ENCODE measurements around the gene ZNF512B.
"Not testable (repeated sequence)": the region's sequence is repeated elsewhere in the genome, so short reads cannot be mapped to it uniquely, and the experiment has no call there.

Gene ZNF512B

GRCh38 chr20:63961664-63962425 lies 7.9 kb downstream of the ZNF512B start:
- Histone ChIP-seq H3K4me1 (ENCODE audit: control insufficient read depth, insufficient read depth, low read length) (peaks cover 7% of the 10 kb centered on the region), H3K4me3 (ENCODE audit: low read length) (no peak overlapping the region), H3K27me3 (ENCODE audit: control insufficient read depth, insufficient read depth, low read length) (no peaks in the 10 kb centered on the region), H3K36me3 (ENCODE audit: control insufficient read depth, insufficient read depth, low read length) (peaks cover 52% of the 10 kb centered on the region), H3K27ac (ENCODE audit: low read length) (no peak overlapping the region), H3K9me3 (ENCODE audit: control insufficient read depth, insufficient read depth, low read length) (peaks cover 22% of the 10 kb centered on the region)
- DNase-seq (ENCODE audit: low read depth, low spot score), result no peak
- WGBS (ENCODE audit: insufficient coverage, insufficient read length), result no CpG with 5 or more reads among the region's 26 CpGs

GRCh38 chr20:63960654-63961621 lies 8.8 kb downstream of the ZNF512B start:
- WGBS (ENCODE audit: insufficient coverage, insufficient read length), result no CpG with 5 or more reads among the region's 15 CpGs
- not testable (repeated sequence) for H3K27me3 ChIP-seq (ENCODE audit: control insufficient read depth, insufficient read depth, low read length); DNase-seq (ENCODE audit: low read depth, low spot score); H3K4me3 ChIP-seq (ENCODE audit: low read length); H3K4me1 ChIP-seq (ENCODE audit: control insufficient read depth, insufficient read depth, low read length); H3K27ac ChIP-seq (ENCODE audit: low read length)
- H3K36me3 ChIP-seq (ENCODE audit: control insufficient read depth, insufficient read depth, low read length), result peaks cover 43% of the 10 kb centered on the region
- H3K9me3 ChIP-seq (ENCODE audit: control insufficient read depth, insufficient read depth, low read length), result peaks cover 13% of the 10 kb centered on the region

DNA sequence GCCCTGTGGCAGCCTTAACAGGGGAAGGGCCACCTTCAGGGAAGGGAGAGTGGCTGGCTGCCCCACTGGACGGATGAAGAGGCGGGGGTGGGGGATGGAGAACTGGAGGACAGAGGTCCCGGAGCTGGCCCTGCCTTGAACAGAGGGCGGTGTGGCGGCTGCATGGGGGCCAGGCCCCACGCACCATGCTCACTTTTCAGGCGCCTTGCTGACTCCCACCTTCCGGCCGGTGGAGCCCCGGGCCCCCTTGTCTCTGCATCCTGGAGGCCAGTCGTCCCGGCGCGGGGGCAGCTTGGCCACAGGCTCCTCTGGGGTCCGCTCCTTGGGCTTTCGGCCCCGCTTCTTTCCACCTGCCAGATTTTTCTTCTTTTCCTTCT lies 10.0 kb downstream of the ZNF512B start:
- Histone ChIP-seq H3K27ac (ENCODE audit: low read length) (no peak overlapping the region), H3K4me3 (ENCODE audit: low read length) (no peak overlapping the region), H3K9me3 (ENCODE audit: control insufficient read depth, insufficient read depth, low read length) (peaks cover 13% of the 10 kb centered on the region), H3K4me1 (ENCODE audit: control insufficient read depth, insufficient read depth, low read length) (peaks cover 7% of the 10 kb centered on the region), H3K36me3 (ENCODE audit: control insufficient read depth, insufficient read depth, low read length) (peaks cover 43% of the 10 kb centered on the region), H3K27me3 (ENCODE audit: control insufficient read depth, insufficient read depth, low read length) (no peaks in the 10 kb centered on the region)
- DNase-seq (ENCODE audit: low read depth, low spot score), result no peak
- no CpG with 5 or more reads among the region's 17 CpGs for WGBS (ENCODE audit: insufficient coverage, insufficient read length)

- Histone ChIP-seq H3K4me1 (ENCODE audit: control insufficient read depth, insufficient read depth, low read length) (peaks cover 7% of the 10 kb centered on the region), H3K27ac (ENCODE audit: low read length) (no peak overlapping the region), H3K4me3 (ENCODE audit: low read length) (no peak overlapping the region), H3K9me3 (ENCODE audit: control insufficient read depth, insufficient read depth, low read length) (peaks cover 8% of the 10 kb centered on the region), H3K27me3 (ENCODE audit: control insufficient read depth, insufficient read depth, low read length) (no peaks in the 10 kb centered on the region), H3K36me3 (ENCODE audit: control insufficient read depth, insufficient read depth, low read length) (peaks cover 38% of the 10 kb centered on the region)
- WGBS (ENCODE audit: insufficient coverage, insufficient read length), result no CpG with 5 or more reads among the region's 10 CpGs
- DNase-seq (ENCODE audit: low read depth, low spot score), result no peak
These were observed 10.6 kb downstream of the ZNF512B start for GRCh38 chr20:63958964-63959698.

DNA sequence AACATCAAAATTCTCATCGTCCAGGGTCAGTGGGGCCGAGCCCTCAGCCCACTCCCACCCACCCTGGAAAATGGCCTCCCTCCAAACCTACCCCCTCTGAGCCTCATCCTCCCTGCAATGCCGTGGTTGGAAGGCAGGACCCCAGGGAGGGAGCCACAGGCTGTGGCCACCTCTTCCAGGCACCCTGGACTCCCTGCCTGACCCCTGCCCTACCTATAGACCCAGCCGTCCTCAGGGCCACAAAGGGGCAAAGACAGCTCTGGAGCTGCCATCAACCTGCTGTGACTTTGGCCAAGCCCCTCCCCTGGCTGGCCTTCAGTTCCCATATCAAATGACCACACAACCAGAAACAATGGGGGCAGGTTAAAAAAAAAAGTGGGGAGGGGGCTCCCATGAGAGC lies 11.3 kb downstream of the ZNF512B start:
- no CpG with 5 or more reads among the region's 4 CpGs for WGBS (ENCODE audit: insufficient coverage, insufficient read length)
- Histone ChIP-seq H3K4me3 (ENCODE audit: low read length) (no peak overlapping the region), H3K27me3 (ENCODE audit: control insufficient read depth, insufficient read depth, low read length) (no peaks in the 10 kb centered on the region), H3K36me3 (ENCODE audit: control insufficient read depth, insufficient read depth, low read length) (peaks cover 31% of the 10 kb centered on the region), H3K4me1 (ENCODE audit: control insufficient read depth, insufficient read depth, low read length) (peaks cover 7% of the 10 kb centered on the region), H3K9me3 (ENCODE audit: control insufficient read depth, insufficient read depth, low read length) (peaks cover 1% of the 10 kb centered on the region), H3K27ac (ENCODE audit: low read length) (no peak overlapping the region)
- no peak for DNase-seq (ENCODE audit: low read depth, low spot score)

- no peaks in the 10 kb centered on the region for H3K27me3 ChIP-seq (ENCODE audit: control insufficient read depth, insufficient read depth, low read length)
- H3K4me3 ChIP-seq (ENCODE audit: low read length), result no peak overlapping the region; the same call in 1 of the 2 replicates
- H3K4me1 ChIP-seq (ENCODE audit: control insufficient read depth, insufficient read depth, low read length), result peaks cover 7% of the 10 kb centered on the region
- no CpG with 5 or more reads among the region's 13 CpGs for WGBS (ENCODE audit: insufficient coverage, insufficient read length)
- H3K27ac ChIP-seq (ENCODE audit: low read length), result no peak overlapping the region
- no peaks in the 10 kb centered on the region for H3K9me3 ChIP-seq (ENCODE audit: control insufficient read depth, insufficient read depth, low read length)
- peaks cover 25% of the 10 kb centered on the region for H3K36me3 ChIP-seq (ENCODE audit: control insufficient read depth, insufficient read depth, low read length)
- DNase-seq (ENCODE audit: low read depth, low spot score), result no peak
These were observed 11.9 kb downstream of the ZNF512B start for GRCh38 chr20:63957690-63958441.

DNA sequence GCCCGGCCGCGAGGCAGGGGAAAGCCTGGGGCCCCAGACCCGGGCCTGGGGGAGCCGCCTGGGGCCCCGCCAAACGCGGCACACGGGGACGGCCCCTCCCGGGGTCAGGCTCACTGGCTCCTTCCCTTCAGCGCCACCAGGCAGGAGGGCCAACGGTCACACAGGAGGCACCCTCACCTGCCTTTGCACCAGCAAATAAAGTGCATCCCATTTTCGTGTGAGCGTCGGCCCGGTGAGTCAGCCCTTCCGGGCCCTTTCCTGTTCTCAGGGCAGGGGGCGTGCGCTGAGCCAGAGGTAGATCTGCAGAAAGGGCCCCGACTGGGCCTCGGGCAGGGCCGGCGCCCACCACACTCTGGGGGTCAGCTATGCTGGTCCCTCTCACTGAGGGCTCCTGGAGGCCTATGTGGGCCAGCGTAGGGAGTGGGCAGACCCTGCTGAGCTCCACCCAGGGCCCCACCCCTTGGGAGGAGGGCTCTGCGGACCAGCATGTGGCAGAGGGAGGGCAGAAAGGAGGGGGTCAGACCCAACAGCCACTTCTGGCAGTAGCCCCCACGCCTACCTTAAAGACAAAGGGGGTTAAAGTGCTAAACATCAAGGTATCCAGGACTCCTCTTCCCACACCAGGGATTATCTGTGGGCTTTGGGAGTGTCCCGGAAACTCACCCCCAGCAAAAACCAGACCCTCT lies 12.6 kb downstream of the ZNF512B start:
- peaks cover 7% of the 10 kb centered on the region for H3K4me1 ChIP-seq (ENCODE audit: control insufficient read depth, insufficient read depth, low read length)
- no peak for DNase-seq (ENCODE audit: low read depth, low spot score)
- no peaks in the 10 kb centered on the region for H3K9me3 ChIP-seq (ENCODE audit: control insufficient read depth, insufficient read depth, low read length)
- no peaks in the 10 kb centered on the region for H3K27me3 ChIP-seq (ENCODE audit: control insufficient read depth, insufficient read depth, low read length)
- H3K27ac ChIP-seq (ENCODE audit: low read length), result no peak overlapping the region
- no CpG with 5 or more reads among the region's 28 CpGs for WGBS (ENCODE audit: insufficient coverage, insufficient read length)
- H3K4me3 ChIP-seq (ENCODE audit: low read length), result peak overlapping the region; percentile 53; the same call in 1 of the 2 replicates
- H3K36me3 ChIP-seq (ENCODE audit: control insufficient read depth, insufficient read depth, low read length), result peaks cover 18% of the 10 kb centered on the region

DNA sequence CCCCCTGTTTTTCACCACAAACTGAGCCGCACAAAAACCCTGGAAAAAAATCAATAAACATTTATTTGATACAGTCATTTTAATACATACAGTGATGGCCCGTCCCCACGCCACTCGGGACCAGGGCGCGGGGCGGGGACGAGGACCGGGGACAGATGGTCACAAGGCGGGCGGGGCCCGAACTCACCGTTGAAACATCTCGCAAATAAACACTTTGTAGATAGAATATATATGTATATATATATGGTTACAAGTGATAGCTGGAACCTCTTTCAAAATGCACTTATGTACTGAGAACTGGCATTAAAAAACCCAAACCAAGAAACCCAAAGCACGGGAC lies 13.1 kb downstream of the ZNF512B start:
- peaks cover 13% of the 10 kb centered on the region for H3K36me3 ChIP-seq (ENCODE audit: control insufficient read depth, insufficient read depth, low read length)
- no peaks in the 10 kb centered on the region for H3K27me3 ChIP-seq (ENCODE audit: control insufficient read depth, insufficient read depth, low read length)
- peak overlapping the region; percentile 53; the same call in 1 of the 2 replicates for H3K4me3 ChIP-seq (ENCODE audit: low read length)
- H3K4me1 ChIP-seq (ENCODE audit: control insufficient read depth, insufficient read depth, low read length), result peaks cover 8% of the 10 kb centered on the region
- no peak for DNase-seq (ENCODE audit: low read depth, low spot score)
- H3K27ac ChIP-seq (ENCODE audit: low read length), result no peak overlapping the region
- H3K9me3 ChIP-seq (ENCODE audit: control insufficient read depth, insufficient read depth, low read length), result no peaks in the 10 kb centered on the region
- WGBS (ENCODE audit: insufficient coverage, insufficient read length), result no CpG with 5 or more reads among the region's 15 CpGs

DNA sequence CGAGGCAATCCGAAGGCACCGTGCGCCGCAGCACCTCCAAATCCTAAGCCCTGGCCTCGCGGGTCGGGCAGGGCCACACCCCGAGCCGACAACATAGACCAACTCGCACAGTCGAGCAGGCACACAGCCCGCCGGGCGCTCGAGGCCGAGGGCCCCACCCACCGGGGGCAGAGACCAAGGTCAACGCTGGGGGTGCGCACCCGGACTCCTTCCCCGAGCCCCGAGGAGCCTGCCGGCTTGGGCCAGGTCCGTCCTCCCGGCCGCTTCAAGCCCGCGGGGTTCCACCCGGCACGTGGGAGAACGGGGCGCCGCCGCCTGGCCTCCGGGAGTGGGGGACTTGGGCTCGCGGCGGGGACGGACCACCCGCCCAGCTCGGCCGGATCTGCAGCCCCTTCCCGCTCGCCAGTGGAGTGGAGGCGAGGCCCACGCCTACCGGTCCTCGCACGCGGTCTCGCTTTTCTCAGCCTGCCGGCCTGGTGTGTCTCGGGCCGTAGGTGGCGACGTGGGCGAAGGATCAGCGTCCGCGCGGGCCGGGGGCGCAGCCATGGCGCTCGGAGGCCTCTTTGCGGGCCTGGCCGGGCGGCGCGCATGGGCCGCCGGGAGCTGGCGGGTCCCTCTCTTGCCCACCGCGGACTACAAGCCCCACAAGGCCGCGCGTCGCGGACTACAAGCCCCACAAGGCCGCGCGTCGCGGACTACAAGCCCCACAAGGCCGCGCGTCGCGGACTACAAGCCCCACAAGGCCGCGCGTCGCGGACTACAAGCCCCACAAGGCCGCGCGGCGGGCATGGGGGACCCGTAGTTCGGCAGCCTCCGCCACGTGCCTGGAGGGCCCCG lies 13.7 kb downstream of the ZNF512B start, which contains the start of gene UCKL1:
TSS of gene UCKL1 (minus strand) at position 590 of the 837 bp plus-strand sequence. CDS start at position 546, 44 bp downstream.
- Histone ChIP-seq H3K4me1 (ENCODE audit: control insufficient read depth, insufficient read depth, low read length) (peaks cover 8% of the 10 kb centered on the region), H3K4me3 (ENCODE audit: low read length) (peak within 1 kb of the TSS; percentile 99), H3K9me3 (ENCODE audit: control insufficient read depth, insufficient read depth, low read length) (no peaks in the 10 kb centered on the region), H3K36me3 (ENCODE audit: control insufficient read depth, insufficient read depth, low read length) (peaks cover 9% of the 10 kb centered on the region; the same call in 1 of the 2 replicates), H3K27me3 (ENCODE audit: control insufficient read depth, insufficient read depth, low read length) (no peaks in the 10 kb centered on the region), H3K27ac (ENCODE audit: low read length) (no peak within 1 kb of the TSS)
- WGBS (ENCODE audit: insufficient coverage, insufficient read length), result no CpG with 5 or more reads among the region's 105 CpGs
- DNase-seq (ENCODE audit: low read depth, low spot score), result no peak
